ENCODE measurements around the gene EDEM3. TPM values are rescaled to one million over a fixed set of nuclear protein-coding genes. Genes with fewer than 3 reads are reported as not detected.
"Not testable (repeated sequence)": the region's sequence is repeated elsewhere in the genome, so short reads cannot be mapped to it uniquely, and the experiment has no call there.

The EDEM3 gene
- total RNA-seq, 1 donor from 2014 or later, result 88.4 TPM

DNA sequence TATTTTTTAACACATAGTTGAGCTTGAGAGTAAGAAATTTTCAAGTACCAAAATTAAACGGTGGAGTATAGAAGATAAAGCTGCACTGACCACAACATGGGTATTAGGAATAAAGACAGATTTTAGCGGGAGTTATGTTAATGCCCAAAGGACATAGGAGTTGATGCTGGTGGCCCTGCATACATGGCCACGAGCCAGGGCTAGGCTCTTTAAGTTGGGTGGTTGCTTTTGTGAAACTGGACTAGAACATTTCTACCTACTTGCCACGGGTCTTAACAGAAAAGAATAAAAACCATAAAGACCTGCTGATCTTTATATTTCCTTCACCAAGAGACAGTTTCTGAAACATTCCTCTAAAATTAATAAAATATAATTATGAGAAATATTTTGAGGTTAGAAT is 14.9 kb downstream of the EDEM3 start:
- no peak for DNase-seq (ENCODE audit: low spot score)

DNA sequence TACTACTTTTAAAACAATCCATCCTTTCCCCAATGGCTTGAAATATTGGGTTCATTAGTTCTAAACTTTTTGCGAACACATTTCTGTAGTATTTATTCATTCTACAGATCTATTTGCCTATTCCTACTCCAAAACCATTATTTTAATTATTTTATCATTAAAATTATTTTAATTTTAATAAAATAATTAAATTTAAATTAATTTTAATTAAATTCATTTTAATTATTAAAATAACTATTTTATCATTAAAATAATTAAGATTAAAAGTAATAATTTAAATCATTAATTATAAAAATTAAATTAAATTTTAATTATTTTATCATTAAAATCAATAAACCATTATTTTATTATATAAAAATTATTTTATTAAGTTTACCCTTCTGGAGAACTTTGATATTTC is 15.6 kb downstream of the EDEM3 start:
- DNase-seq (ENCODE audit: low spot score), result no peak

GRCh38 chr1:184734980-184735379 is 19.7 kb downstream of the EDEM3 start:
- DNase-seq (ENCODE audit: low spot score), result no peak

GRCh38 chr1:184724843-184725242 is 29.8 kb downstream of the EDEM3 start:
- DNase-seq (ENCODE audit: low spot score), result no peak

GRCh38 chr1:184716158-184716557 is 38.5 kb downstream of the EDEM3 start:
- peak; percentile 10 for DNase-seq (ENCODE audit: low spot score)

GRCh38 chr1:184709418-184709817 is 45.2 kb downstream of the EDEM3 start:
- DNase-seq (ENCODE audit: low spot score), result no peak

DNA sequence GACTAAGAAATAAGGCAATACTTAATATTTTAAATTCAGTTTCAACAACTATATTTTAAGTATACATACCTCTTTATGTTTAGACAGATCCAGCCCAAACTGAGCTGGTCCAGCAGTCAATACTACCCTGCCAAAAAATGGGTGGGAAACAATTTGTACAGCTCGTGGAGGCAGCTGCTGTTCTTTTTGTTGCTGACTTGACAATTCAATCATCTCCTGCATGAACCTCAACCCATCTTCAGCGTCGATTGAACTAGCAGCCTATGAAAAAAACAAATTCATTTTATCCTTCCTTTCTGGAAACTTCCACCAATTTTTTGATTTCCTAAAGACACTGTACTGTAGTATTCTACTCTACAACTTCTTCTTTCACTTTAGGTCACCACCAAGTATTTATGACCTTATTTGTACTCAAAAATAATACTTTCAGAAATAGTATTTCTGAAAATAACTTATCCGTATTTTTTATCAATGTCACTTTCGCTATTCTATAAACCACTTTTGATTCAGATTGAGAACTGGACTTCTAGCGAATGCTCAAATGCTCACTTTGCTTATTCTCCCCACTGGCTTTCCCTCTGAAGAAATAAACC is 46.5 kb downstream of the EDEM3 start:
- DNase-seq (ENCODE audit: low spot score), result no peak

- no peak for DNase-seq (ENCODE audit: low spot score)
Observed at GRCh38 chr1:184705271-184705670, 49.4 kb downstream of the EDEM3 start.

GRCh38 chr1:184701816-184702215 is 52.8 kb downstream of the EDEM3 start:
- no peak for DNase-seq (ENCODE audit: low spot score)

DNA sequence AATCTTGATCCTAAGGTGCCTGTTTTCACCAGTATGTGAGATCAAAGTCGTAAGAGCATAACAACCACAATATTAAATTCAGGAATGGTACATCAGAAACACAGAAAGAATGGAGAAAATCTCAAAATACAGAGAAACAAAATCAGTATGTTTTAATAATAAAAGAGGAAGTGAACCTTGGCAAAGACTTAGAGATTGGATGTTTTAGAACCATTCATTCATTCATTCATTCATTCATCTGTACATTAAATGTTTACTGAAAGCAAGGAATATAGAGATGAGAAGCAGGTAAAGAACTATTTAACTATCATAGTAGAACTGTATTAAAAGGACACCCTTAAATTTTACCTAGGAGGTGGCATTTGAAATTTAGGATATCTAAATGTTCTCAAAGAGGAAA is 55.7 kb downstream of the EDEM3 start:
- DNase-seq (ENCODE audit: low spot score), result no peak

DNA sequence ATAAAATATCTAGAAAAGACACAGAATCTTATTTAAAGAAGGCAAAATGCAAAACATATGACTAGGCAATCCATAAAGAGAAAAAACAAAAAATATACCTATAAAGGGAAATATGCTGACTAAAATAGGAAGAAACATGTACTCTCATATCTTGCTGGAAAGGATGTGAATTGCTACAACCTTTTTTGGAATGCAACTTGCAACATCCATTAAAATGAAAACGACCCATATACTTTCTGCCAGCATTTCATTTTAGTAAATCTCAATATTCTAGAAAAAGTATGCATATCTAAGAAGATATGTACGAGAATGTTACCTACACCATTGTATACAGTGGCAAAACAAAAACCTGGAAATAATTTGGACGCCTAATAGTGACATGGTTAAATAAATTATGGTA is 56.6 kb downstream of the EDEM3 start:
- peak; percentile 32 for DNase-seq (ENCODE audit: low spot score)

DNA sequence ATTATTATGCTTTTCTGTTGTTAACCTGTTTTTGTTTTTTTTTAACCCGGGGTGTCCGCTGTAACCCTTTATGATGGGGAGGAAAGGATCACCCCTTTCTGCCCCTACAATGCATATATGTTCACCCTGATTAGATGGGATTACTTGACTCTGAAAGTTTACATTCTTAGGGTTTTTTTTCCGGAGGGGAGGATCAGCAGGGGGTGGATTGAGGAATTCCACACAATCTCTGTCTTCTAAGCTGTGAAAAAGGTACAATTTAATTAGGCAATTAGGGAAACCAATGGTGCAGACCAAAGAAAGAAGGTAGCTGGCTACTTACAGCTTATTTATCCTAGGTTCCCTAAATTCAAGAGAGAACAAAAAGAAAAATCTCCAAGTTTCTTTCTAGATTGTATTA is 58.3 kb downstream of the EDEM3 start:
- no peak for DNase-seq (ENCODE audit: low spot score)

GRCh38 chr1:184695023-184695422 is 59.6 kb downstream of the EDEM3 start:
- DNase-seq (ENCODE audit: low spot score), result no peak

- DNase-seq (ENCODE audit: low spot score), result no peak
Observed at GRCh38 chr1:184693011-184693410, 61.6 kb downstream of the EDEM3 start.

- peak; percentile 59 for DNase-seq (ENCODE audit: low spot score)
Observed at GRCh38 chr1:184691719-184692324, 62.8 kb downstream of the EDEM3 start.

- no peak for DNase-seq (ENCODE audit: low spot score)
Observed at GRCh38 chr1:184686540-184686939, 68.1 kb downstream of the EDEM3 start.

DNA sequence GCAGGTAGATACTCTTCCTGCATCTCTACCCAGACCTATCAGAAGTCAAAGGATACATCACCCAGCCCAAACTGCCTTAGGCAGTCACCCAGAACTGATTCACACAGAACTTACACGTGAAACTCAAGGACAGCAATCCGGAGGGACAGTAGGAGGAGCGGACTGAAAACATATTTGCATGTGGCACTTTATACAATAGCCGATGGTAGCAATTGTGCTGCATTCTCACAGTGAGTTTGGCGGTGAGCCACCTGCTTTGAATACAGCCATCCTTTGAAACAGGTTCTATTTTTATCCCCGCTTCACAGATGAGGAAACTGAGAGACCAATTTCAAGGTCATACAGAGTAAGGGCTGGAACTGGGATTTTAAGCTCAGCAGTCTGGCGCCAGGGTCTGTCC is 69.5 kb downstream of the EDEM3 start:
- no peak for DNase-seq (ENCODE audit: low spot score)

GRCh38 chr1:184684285-184685074 is 70.2 kb downstream of the EDEM3 start:
- no peak for DNase-seq (ENCODE audit: low spot score)

GRCh38 chr1:184682956-184683355 is 71.7 kb downstream of the EDEM3 start:
- DNase-seq (ENCODE audit: low spot score), result no peak

- not testable (repeated sequence) for DNase-seq (ENCODE audit: low spot score)
Observed at GRCh38 chr1:184680611-184681225, 73.9 kb downstream of the EDEM3 start.

- DNase-seq (ENCODE audit: low spot score), result not testable (repeated sequence)
Observed at GRCh38 chr1:184679472-184679871, 75.2 kb downstream of the EDEM3 start.

DNA sequence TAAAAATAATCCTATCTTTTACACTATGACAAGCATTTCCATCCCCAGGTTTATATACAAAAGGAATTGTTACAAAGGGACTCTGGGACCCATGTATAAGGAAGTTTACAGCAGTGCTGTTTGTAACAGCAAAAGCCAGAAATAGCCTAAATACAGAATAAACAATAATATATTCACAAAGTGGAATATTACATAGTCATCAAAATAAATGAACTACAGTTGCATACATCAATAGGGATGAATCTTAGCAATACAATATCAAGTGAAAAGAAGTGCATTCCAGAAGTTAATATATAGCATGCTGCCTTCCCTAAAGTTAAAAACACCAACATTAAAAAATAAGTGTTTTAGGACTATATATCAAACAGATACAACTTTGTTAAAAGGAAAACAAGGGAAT is 77.3 kb downstream of the EDEM3 start:
- no peak for DNase-seq (ENCODE audit: low spot score)

- no peak for DNase-seq (ENCODE audit: low spot score)
Observed at GRCh38 chr1:184673305-184673704, 81.4 kb downstream of the EDEM3 start.
